ENCODE measurements around the gene PRDM16.

The PRDM16 gene

GRCh38 chr1:3040004-3040403 is 29.0 kb upstream of the PRDM16 start:
- TF ChIP-seq CTCF (conservative IDR thresholded peaks at IDR 0.05; ENCODE audit: low read depth) = no peak
- DNase-seq (ENCODE audit: low spot score) = no peak
- CTCF ChIA-PET = no interaction called here
- POLR2A ChIA-PET (ENCODE audit: low non-redundant PET) = no interaction called here
- H3K27ac ChIP-seq = no peak overlapping the region

GRCh38 chr1:3042481-3042880 is 26.5 kb upstream of the PRDM16 start:
- ChIA-PET POLR2A (ENCODE audit: low non-redundant PET) (no interaction called here), CTCF (no interaction called here)
- no peak overlapping the region for H3K27ac ChIP-seq
- DNase-seq (ENCODE audit: low spot score) = no peak
- TF ChIP-seq CTCF (conservative IDR thresholded peaks at IDR 0.05; ENCODE audit: low read depth) = no peak

- no peak for TF ChIP-seq CTCF (conservative IDR thresholded peaks at IDR 0.05; ENCODE audit: low read depth)
- H3K27ac ChIP-seq = no peak overlapping the region
- ChIA-PET POLR2A (ENCODE audit: low non-redundant PET) (no interaction called here), CTCF (no interaction called here)
- no peak for DNase-seq (ENCODE audit: low spot score)
Measured at GRCh38 chr1:3049164-3049563, 19.8 kb upstream of the PRDM16 start.

- ChIA-PET POLR2A (ENCODE audit: low non-redundant PET) (no interaction called here), CTCF (no interaction called here)
- DNase-seq (ENCODE audit: low spot score) = no peak
- TF ChIP-seq CTCF (conservative IDR thresholded peaks at IDR 0.05; ENCODE audit: low read depth) = no peak
- no peak overlapping the region for H3K27ac ChIP-seq
Measured at GRCh38 chr1:3049905-3050304, 19.1 kb upstream of the PRDM16 start.

- ChIA-PET POLR2A (ENCODE audit: low non-redundant PET) (no interaction called here), CTCF (no interaction called here)
Measured at GRCh38 chr1:3050603-3051002, 18.4 kb upstream of the PRDM16 start.

GRCh38 chr1:3051270-3052268 is 17.4 kb upstream of the PRDM16 start:
- ChIA-PET CTCF (interaction anchor here (0.7 kb wide), 1 partner anchor 877 kb away, joined by 3 read pairs; no protein-coding TSS in a partner anchor), POLR2A (ENCODE audit: low non-redundant PET) (no interaction called here)
- H3K27ac ChIP-seq = no peak overlapping the region
- DNase-seq (ENCODE audit: low spot score) = no peak
- no peak for TF ChIP-seq CTCF (conservative IDR thresholded peaks at IDR 0.05; ENCODE audit: low read depth)

More at GRCh38 chr1:3050603-3051002, 18.4 kb upstream of the PRDM16 start:
- no peak for DNase-seq (ENCODE audit: low spot score)
- TF ChIP-seq CTCF (conservative IDR thresholded peaks at IDR 0.05; ENCODE audit: low read depth) = no peak
- H3K27ac ChIP-seq = no peak overlapping the region
